Measurements from ENCODE around the gene ACSM4.
A peak's percentile ranks its signal among the peaks of the same experiment; 100 is the strongest.
"Not testable (repeated sequence)": the region's sequence is repeated elsewhere in the genome, so short reads cannot be mapped to it uniquely, and the experiment has no call there.

Gene ACSM4

DNA sequence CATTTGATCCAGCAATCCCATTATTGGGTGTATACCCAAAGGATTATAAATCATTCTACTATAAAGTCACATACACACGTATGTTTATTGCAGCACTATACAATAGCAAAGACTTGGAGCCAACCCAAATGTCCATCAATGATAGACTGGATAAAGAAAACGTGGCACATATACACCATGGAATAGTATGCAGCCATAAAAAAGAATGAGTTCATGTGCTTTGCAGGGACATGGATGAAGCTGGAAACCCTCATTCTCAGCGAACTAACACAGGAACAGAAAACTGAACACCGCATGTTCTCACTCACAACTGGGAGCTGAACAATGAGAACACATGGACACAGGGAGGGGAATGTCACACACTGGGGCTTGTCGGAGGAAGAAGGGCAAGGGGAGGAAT is 33.9 kb downstream of the ACSM4 start:
- DNase-seq (ENCODE audit: low read depth): not testable (repeated sequence)

DNA sequence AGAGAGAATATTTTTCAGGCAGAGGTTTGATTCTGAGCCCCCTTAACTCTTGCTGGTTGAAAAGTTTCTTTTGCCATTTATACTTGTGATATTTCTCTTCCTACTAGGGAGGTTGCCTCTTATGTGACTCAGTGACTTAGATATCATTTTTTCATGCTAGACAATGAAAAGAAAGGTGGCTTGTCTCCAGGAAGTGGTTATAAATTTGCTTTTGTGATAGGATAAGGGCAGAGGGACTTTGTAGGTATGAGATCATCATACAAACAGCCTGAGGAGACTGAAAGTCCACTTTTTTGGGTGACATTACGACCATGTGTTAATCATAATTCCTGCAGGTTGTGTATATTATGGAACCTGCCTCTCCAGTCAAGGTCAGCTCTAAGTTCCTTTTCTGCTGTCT is 35.8 kb downstream of the ACSM4 start:
- no peak for DNase-seq (ENCODE audit: low read depth)

- no peak for DNase-seq (ENCODE audit: low read depth)
These were observed 41.1 kb downstream of the ACSM4 start for GRCh38 chr12:7344833-7345606.

GRCh38 chr12:7346551-7347225 is 42.8 kb downstream of the ACSM4 start:
- no peak for DNase-seq (ENCODE audit: low read depth)

- DNase-seq (ENCODE audit: low read depth): no peak
These were observed 45.5 kb downstream of the ACSM4 start for GRCh38 chr12:7349418-7349817.

- no peak for DNase-seq (ENCODE audit: low read depth)
These were observed 47.3 kb downstream of the ACSM4 start for GRCh38 chr12:7351177-7351576.

DNA sequence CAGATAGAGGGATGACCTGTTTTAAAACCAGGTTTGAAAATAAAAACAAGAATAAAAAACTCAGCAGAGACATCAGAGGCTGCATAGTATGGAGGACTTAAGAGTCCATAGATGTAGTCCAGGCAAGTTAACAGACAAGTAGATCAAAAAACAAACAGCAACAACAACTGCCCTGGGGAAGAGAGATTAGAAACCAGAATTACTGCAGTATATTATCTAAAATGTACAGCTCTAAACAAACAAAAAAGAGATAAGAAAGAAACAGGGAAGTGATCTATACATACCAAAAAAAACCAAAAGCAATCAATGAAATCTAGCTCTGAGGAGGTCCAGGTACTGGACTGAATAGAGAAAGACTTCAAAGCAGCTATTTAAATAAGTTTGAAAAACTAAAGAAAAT is 48.8 kb downstream of the ACSM4 start:
- no peak for DNase-seq (ENCODE audit: low read depth)

DNA sequence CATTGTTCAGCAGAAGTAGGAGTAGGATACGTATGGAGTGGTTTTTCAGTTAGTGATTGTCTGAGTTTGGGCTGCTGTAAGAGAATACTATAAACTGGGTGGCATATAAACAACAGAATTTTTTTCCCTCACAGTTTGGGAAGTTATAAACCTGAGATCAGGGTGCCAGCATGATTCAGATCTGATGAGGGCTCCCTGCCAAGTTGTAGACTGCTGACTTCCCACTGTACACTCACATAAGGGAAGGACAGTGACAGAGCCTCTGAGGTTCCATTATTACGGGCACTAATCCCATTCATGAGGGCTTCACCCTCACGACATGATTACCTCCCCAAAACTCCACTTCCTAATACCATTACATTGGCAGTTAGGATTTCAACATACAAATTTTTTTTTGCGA is 50.7 kb downstream of the ACSM4 start:
- DNase-seq (ENCODE audit: low read depth): no peak

GRCh38 chr12:7361265-7361664 is 57.4 kb downstream of the ACSM4 start:
- DNase-seq (ENCODE audit: low read depth): no peak

GRCh38 chr12:7362734-7363133 is 58.9 kb downstream of the ACSM4 start:
- DNase-seq (ENCODE audit: low read depth): no peak

DNA sequence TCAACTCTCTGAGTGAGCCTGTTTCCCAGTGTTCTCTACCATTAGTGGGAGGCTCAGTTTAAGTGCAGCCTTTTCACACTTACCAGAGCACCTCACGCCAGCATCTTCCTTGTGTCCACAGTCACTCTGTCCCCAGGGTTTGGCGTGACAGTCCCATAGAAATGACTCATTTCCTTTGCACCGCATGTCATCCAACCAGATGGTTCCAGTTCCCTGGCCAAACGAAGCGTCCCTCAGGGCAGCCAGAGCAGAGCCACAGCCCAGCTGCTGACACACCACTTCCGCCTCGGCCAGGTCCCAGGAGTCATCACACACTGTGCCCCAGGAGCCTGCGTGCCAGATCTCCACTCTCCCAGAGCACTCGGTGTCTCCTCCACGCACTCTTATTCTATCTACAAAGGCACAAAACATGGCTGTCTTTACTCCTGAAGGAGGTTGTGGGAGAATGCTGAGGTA is 65.4 kb downstream of the ACSM4 start:
- DNase-seq (ENCODE audit: low read depth): peak; percentile 36

GRCh38 chr12:7373226-7373625 is 69.4 kb downstream of the ACSM4 start:
- no peak for DNase-seq (ENCODE audit: low read depth)

- DNase-seq (ENCODE audit: low read depth): no peak
These were observed 70.7 kb downstream of the ACSM4 start for GRCh38 chr12:7374423-7375144.

GRCh38 chr12:7375145-7375543 is 71.3 kb downstream of the ACSM4 start:
- DNase-seq (ENCODE audit: low read depth): no peak

DNA sequence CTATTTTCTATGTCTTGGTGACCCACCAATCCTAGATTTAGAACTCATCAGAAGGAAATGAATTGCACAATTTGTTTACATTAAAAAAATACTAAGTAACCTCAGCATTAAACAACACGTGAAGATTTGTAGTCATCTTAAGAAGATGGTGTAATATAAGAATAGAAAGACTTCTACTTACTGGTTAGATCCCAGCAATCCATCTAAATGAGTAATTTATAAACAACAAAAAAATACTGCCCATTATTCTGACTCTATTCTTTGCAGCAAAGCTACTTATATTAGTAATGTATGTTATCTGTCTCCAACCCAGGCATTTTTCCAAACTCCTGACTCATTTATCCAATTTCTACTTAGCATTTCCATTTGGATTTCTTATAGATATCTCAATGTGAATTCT is 72.3 kb downstream of the ACSM4 start:
- no peak for DNase-seq (ENCODE audit: low read depth)

Measured in GM04503 (cell line).